Measurements from ENCODE around the gene MED10. TPM values are rescaled to one million over a fixed set of nuclear protein-coding genes. Genes with fewer than 3 reads are reported as not detected.

Gene MED10
- total RNA-seq, 6 experiments from 2014 or later: 41.1 to 48.1 (median 45.9) TPM

DNA sequence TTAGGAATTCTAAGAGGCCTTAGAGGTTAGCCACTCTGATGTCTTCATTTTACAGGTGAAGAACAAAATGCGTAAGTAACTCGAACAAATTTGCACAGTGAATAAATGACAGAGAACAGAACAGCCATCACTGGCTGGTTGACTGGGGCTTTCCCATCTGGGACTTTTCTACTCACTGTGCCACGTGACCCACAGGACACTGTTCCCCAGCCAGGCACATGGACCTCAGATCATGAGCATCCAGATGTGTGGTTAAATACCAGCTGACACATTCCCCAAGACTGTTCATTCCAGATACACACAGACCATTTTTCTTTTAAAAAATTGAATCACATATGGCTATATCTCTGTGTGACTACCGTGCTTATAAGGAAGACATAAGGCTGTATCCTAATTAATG, 25.8 kb upstream of the MED10 start:
- H3K27me3 Mint-ChIP-seq (ENCODE audit: insufficient read depth): peaks cover 12% of the 10 kb centered on the region
- no peak overlapping the region for H3K27ac Mint-ChIP-seq
- TF ChIP-seq, protein P1, sequence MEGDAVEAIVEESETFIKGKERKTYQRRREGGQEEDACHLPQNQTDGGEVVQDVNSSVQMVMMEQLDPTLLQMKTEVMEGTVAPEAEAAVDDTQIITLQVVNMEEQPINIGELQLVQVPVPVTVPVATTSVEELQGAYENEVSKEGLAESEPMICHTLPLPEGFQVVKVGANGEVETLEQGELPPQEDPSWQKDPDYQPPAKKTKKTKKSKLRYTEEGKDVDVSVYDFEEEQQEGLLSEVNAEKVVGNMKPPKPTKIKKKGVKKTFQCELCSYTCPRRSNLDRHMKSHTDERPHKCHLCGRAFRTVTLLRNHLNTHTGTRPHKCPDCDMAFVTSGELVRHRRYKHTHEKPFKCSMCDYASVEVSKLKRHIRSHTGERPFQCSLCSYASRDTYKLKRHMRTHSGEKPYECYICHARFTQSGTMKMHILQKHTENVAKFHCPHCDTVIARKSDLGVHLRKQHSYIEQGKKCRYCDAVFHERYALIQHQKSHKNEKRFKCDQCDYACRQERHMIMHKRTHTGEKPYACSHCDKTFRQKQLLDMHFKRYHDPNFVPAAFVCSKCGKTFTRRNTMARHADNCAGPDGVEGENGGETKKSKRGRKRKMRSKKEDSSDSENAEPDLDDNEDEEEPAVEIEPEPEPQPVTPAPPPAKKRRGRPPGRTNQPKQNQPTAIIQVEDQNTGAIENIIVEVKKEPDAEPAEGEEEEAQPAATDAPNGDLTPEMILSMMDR (IDR thresholded peaks at IDR 0.05): no peak
- H3K4me1 Mint-ChIP-seq (ENCODE audit: low read depth): peaks cover 14% of the 10 kb centered on the region
- H3K4me3 Mint-ChIP-seq: no peak overlapping the region
- no peaks in the 10 kb centered on the region for H3K9me3 Mint-ChIP-seq
- DNase-seq: peak; percentile 17
- no peaks in the 10 kb centered on the region for H3K36me3 Mint-ChIP-seq (ENCODE audit: low read depth)

DNA sequence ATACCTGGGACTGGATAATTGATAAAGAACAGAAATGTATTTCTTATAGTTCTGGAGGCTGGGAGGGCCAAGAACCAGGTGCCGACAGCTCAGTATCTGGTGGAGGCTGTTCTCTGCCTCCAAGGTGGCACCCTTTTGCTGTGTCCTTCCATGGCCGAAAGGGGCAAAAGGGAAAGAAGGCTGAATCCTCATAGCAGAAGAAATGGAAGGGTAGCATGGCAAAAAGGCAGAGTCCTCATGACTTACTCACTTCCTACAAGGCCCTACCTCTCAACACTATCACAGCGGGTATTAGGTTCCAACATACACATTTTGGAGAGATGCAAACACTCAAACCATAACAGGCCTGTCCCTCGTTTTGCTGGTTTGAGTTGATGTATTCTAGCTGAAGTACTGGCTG, 25.1 kb upstream of the MED10 start:
- TF ChIP-seq, protein P1 (IDR thresholded peaks at IDR 0.05): no peak

DNA sequence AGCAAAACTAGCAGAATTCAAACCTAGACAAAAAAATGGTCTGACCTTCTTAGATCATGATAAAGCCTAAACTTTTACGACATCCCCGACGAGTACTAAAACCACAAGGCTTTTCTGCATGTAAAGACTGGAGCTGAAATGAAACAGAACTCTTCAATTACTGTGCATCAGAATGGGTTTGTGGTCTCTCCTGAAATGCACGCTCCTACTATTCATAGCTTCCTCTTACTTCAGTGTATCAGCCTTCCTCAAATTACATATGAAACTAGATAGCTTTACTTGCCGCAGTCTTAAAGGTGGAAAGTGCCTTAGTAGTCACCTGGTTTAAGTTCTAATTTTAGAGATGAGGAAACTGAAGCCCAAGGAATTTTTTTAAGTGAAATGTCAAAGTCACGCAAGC, 24.6 kb upstream of the MED10 start:
- Mint-ChIP-seq H3K9me3 (peaks cover under 1% of the 10 kb centered on the region), H3K4me1 (ENCODE audit: low read depth) (peaks cover 8% of the 10 kb centered on the region), H3K4me3 (no peak overlapping the region), H3K27me3 (ENCODE audit: insufficient read depth) (peaks cover 13% of the 10 kb centered on the region), H3K27ac (no peak overlapping the region), H3K36me3 (ENCODE audit: low read depth) (no peaks in the 10 kb centered on the region)
- TF ChIP-seq, protein P1 (IDR thresholded peaks at IDR 0.05): no peak
- no peak for DNase-seq

More for the DNA sequence above, 25.1 kb upstream of the MED10 start:
- Mint-ChIP-seq H3K36me3 (ENCODE audit: low read depth) (no peaks in the 10 kb centered on the region), H3K27ac (no peak overlapping the region), H3K4me1 (ENCODE audit: low read depth) (peaks cover 10% of the 10 kb centered on the region), H3K9me3 (no peaks in the 10 kb centered on the region), H3K4me3 (no peak overlapping the region), H3K27me3 (ENCODE audit: insufficient read depth) (peaks cover 12% of the 10 kb centered on the region)
- DNase-seq: no peak

DNA sequence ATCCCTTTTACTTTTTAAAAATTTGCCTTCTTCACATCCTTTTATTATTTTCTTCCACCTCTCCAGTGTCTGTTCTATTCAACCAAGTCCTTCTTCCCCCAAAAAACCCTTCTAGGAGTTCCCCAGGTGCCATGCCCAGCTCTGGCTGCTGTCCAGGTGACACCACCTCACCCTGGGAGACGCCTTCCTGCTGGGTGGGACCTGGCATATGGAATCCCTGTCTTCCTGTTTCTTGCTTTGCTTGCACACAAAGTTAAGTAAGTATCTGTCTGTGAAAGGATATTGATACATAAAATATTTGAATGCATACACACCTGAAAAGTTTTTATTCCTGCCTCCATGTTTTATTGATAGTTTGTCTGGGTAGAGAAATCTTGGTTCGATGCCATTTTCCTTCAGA, 23.1 kb upstream of the MED10 start:
- peaks cover 5% of the 10 kb centered on the region for H3K9me3 Mint-ChIP-seq
- no peak overlapping the region for H3K27ac Mint-ChIP-seq

DNA sequence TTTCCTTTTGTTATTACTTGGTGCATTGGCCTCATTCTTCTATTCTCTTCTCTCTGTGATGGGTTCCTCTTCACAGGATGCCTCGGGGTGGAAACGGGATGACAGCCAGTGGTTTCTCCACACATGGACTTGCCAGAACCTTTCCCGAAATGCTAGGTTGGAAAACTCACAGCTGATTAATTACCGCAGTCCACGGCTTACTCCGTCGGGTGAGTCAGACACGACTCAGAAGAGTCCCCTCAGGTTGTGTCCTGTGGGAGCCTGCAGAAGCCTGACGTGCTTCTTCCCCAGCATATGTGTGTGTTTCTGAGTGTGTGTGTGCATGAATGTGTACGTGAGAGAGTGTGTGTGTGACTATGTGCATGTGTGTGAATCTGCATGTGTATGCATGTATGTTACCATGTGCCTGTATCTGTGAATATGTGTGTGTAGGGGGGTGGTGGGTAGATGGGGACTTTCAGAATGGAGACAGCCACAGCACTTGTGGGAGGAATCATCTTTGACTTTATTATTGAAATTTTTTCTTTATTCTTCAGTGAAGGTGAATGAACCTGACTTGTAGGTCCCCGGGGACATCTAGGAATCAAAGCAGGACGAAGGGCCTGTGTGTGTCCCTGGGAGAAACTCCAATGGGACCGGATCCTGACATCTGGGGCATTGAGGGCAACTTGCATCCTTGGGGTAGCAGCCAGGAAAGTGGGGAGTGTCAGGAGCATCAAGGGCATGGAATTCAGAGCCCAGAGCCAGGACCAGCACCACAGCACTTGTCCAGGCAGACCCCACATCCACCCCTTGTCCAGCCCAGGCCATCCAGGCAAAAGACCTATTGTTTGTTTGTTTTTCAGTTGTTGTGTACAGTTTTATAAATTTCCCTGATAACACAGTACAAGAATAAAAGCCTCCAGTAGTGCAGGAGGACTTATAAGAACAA, 21.9 kb upstream of the MED10 start:
- peak; percentile 39 for DNase-seq
- no peak overlapping the region for H3K4me3 Mint-ChIP-seq
- peaks cover 8% of the 10 kb centered on the region for H3K4me1 Mint-ChIP-seq (ENCODE audit: low read depth)
- TF ChIP-seq, protein P1 (IDR thresholded peaks at IDR 0.05): no peak
- no peaks in the 10 kb centered on the region for H3K36me3 Mint-ChIP-seq (ENCODE audit: low read depth)
- H3K27me3 Mint-ChIP-seq (ENCODE audit: insufficient read depth): peaks cover 25% of the 10 kb centered on the region
- H3K27ac Mint-ChIP-seq: no peak overlapping the region
- peaks cover 5% of the 10 kb centered on the region for H3K9me3 Mint-ChIP-seq

More for the DNA sequence above, 23.1 kb upstream of the MED10 start:
- TF ChIP-seq, protein P1 (IDR thresholded peaks at IDR 0.05): no peak
- peaks cover 8% of the 10 kb centered on the region for H3K4me1 Mint-ChIP-seq (ENCODE audit: low read depth)
- H3K4me3 Mint-ChIP-seq: no peak overlapping the region
- DNase-seq: no peak
- H3K36me3 Mint-ChIP-seq (ENCODE audit: low read depth): no peaks in the 10 kb centered on the region
- H3K27me3 Mint-ChIP-seq (ENCODE audit: insufficient read depth): peaks cover 21% of the 10 kb centered on the region
